ENCODE data around the gene UBE4A.

UBE4A gene

DNA sequence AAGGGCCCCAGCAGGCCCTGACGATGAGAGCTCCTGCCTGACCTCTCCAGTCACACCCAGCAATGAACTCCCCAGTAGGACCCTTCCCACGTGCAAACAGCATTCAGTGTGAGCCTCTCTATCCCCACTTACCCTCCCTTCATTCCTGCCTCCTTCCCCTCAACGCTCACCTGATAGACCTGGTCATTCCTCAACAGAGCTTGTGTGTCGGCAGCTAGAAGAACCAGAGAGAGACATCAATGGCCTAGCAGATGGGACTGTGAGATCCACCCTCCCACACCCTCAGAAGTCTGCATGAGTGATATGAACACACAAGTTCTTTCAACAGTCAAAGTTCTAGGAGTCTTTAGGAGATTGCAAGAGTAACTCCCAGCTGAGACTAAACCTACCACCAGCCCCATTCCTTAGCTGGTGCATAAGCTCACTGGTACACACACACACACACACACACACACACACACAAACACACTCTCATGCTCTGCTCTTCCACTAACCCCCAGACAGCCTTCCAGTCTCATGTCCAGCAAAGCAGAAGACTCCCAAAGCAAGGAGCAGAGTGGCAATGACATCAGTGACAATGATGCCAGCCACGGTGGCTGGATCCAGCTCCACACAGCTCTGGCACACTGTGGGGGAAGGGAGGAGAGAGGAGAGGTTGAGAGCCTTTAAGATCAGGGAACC, 20.0 kb upstream of the UBE4A start:
- TF ChIP-seq POLR2AphosphoS5 (IDR thresholded peaks at IDR 0.05; ENCODE audit: low read depth, low read length) (no peak), SIN3A (IDR thresholded peaks at IDR 0.05; ENCODE audit: borderline replicate concordance, insufficient read depth, low read length) (no peak), FOXP2 (optimal IDR thresholded peaks at IDR 0.05; ENCODE audit: borderline replicate concordance, extremely low read depth, extremely low read length, insufficient read depth) (no peak)

DNA sequence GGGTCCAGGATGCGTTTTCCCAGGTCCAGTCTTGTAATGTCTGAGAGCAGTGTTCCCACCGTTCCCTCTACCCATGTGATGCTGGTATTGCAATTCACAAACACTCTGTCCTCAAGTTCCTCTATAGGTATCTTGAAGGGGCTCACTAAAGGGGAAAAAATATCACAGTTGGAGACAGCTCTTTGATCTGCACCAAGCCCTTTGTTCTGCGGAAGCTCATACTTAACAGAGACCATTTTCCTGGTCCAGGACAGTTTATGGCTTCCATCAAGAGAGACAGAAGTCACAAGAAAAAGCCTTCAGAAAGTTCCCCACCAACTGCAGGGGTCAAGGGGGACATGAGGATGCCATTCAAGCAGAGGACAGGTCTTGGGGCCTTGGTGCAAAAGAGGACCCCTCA, 19.0 kb upstream of the UBE4A start:
- TF ChIP-seq FOXP2 (optimal IDR thresholded peaks at IDR 0.05; ENCODE audit: borderline replicate concordance, extremely low read depth, extremely low read length, insufficient read depth) = no peak
- no peak for TF ChIP-seq SIN3A (IDR thresholded peaks at IDR 0.05; ENCODE audit: borderline replicate concordance, insufficient read depth, low read length)
- TF ChIP-seq, protein P1, sequence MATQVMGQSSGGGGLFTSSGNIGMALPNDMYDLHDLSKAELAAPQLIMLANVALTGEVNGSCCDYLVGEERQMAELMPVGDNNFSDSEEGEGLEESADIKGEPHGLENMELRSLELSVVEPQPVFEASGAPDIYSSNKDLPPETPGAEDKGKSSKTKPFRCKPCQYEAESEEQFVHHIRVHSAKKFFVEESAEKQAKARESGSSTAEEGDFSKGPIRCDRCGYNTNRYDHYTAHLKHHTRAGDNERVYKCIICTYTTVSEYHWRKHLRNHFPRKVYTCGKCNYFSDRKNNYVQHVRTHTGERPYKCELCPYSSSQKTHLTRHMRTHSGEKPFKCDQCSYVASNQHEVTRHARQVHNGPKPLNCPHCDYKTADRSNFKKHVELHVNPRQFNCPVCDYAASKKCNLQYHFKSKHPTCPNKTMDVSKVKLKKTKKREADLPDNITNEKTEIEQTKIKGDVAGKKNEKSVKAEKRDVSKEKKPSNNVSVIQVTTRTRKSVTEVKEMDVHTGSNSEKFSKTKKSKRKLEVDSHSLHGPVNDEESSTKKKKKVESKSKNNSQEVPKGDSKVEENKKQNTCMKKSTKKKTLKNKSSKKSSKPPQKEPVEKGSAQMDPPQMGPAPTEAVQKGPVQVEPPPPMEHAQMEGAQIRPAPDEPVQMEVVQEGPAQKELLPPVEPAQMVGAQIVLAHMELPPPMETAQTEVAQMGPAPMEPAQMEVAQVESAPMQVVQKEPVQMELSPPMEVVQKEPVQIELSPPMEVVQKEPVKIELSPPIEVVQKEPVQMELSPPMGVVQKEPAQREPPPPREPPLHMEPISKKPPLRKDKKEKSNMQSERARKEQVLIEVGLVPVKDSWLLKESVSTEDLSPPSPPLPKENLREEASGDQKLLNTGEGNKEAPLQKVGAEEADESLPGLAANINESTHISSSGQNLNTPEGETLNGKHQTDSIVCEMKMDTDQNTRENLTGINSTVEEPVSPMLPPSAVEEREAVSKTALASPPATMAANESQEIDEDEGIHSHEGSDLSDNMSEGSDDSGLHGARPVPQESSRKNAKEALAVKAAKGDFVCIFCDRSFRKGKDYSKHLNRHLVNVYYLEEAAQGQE (IDR thresholded peaks at IDR 0.05; ENCODE audit: insufficient read depth in 1 of 2, low read depth in 2 of 2, low read length in 2 of 2) = no peak
- no peak for TF ChIP-seq TAF1 (IDR thresholded peaks at IDR 0.05; ENCODE audit: borderline replicate concordance, insufficient read depth, low read length)

DNA sequence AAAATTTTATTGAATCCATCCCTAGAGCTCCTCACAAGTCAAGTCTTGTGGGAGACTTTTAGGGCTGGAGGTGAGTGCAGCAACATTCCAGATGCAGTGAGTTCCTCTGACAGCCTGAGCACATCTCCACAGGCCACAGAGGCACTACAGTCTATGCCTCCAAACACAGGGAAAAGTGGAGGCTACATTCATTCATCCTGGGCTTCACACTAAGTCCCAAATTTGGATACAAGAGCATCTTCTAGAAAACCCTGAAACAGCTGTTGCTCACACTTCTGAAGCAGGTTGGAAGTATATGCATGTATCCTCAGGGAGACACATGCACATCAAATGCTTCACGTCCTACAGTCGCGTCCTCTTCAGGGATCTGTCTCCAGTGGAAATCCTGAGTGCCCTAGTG, 18.1 kb upstream of the UBE4A start:
- TF ChIP-seq SIN3A (IDR thresholded peaks at IDR 0.05; ENCODE audit: borderline replicate concordance, insufficient read depth, low read length) (no peak), POLR2AphosphoS5 (IDR thresholded peaks at IDR 0.05; ENCODE audit: low read depth, low read length) (no peak), TAF1 (IDR thresholded peaks at IDR 0.05; ENCODE audit: borderline replicate concordance, insufficient read depth, low read length) (no peak), FOXP2 (optimal IDR thresholded peaks at IDR 0.05; ENCODE audit: borderline replicate concordance, extremely low read depth, extremely low read length, insufficient read depth) (no peak)
- TF ChIP-seq, protein P1 (IDR thresholded peaks at IDR 0.05; ENCODE audit: insufficient read depth in 1 of 2, low read depth in 2 of 2, low read length in 2 of 2) = no peak

DNA sequence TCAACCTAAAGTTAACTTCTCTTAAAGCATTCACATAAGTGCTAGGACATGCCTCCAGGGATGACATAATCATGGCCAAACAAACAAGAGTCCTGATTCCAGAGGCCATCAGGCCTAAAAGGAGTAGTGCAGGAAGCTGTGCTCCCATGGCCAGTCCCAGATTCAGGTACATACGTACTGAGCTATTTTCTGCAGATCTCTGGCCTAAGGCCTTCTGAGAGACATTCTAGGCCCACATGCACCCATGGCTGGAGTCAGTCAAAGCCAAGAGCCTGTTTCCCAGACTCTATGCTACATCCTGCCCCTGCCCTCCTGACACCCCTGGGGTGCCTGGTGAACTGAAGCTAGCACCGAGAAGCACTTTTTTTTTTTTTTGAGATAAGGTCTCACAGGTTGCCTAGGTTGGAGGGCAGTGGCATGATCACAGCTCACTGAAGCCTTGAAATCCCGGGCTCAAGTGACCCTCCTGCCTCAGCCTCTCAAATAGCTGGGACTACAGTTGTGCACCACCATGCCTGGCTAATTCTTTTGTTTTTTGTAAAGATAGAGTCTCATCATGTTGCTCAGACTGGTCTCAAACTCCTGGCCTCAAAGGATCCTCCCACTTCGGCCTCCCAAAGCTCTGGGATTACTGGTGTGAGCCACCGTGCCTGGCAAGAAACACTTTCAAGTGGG, 17.4 kb upstream of the UBE4A start:
- TF ChIP-seq, protein P1 (IDR thresholded peaks at IDR 0.05; ENCODE audit: insufficient read depth in 1 of 2, low read depth in 2 of 2, low read length in 2 of 2) = no peak
- no peak for TF ChIP-seq TAF1 (IDR thresholded peaks at IDR 0.05; ENCODE audit: borderline replicate concordance, insufficient read depth, low read length)
- TF ChIP-seq SIN3A (IDR thresholded peaks at IDR 0.05; ENCODE audit: borderline replicate concordance, insufficient read depth, low read length) = no peak
- no peak for TF ChIP-seq POLR2AphosphoS5 (IDR thresholded peaks at IDR 0.05; ENCODE audit: low read depth, low read length)
- TF ChIP-seq FOXP2 (optimal IDR thresholded peaks at IDR 0.05; ENCODE audit: borderline replicate concordance, extremely low read depth, extremely low read length, insufficient read depth) = no peak

DNA sequence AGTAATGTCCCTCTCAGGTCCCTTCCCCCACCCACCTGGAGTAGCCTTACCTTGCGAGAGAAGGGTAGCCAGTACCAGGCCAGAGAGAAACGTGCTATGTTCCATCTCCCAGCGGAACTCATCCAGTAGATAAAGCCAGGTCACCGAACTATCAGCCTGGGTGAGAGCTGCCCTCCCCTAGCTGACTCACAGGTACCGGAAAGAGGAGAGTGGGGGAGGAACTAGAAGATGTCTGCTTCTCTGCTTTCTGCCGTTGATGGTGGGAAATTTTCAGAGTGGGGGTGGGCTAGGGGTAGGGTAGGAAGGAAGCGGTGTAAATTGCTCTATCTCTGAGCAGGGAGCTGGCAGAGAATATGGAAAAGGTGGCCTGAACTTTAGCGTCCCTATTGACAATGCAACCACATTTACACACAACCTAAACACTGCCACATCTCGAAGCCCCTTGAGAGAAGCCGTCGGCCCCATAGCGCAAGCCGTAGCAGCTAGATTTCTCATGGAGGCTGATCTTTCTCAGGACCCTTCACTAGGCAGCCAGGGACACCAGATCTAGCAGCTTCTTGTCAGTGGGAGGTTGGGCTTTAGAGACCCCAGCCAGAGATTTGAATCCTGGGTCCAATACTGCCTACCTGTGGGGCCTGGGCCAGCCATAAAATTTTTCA, 16.8 kb upstream of the UBE4A start, which contains the start of gene CD3D:
CD3D (minus strand) TSS at position 203 of the 659 bp plus-strand sequence; CDS start at position 105, 98 bp downstream.
- TF ChIP-seq, protein P1 (IDR thresholded peaks at IDR 0.05; ENCODE audit: insufficient read depth in 1 of 2, low read depth in 2 of 2, low read length in 2 of 2) = no peak
- no peak for TF ChIP-seq SIN3A (IDR thresholded peaks at IDR 0.05; ENCODE audit: borderline replicate concordance, insufficient read depth, low read length)
- no peak for TF ChIP-seq FOXP2 (optimal IDR thresholded peaks at IDR 0.05; ENCODE audit: borderline replicate concordance, extremely low read depth, extremely low read length, insufficient read depth)
